H1 (cell line): ENCODE data around the gene LIG1. TPM values are rescaled to one million over a fixed set of nuclear protein-coding genes. Genes with fewer than 3 reads are reported as not detected.

Experiments used
- CHD1 ChIP-seq: IDR thresholded peaks from 2 replicates; pipeline ENCODE4 v1.6.1; 2012; ENCODE audit warnings: low read depth, low read length, improper control_type of control experiment
- CTCF ChIP-seq, 3 experiments: IDR thresholded peaks; 1 replicate in 2 of 3; 2 replicates in 1 of 3; pipeline versions ENCODE4 v1.5.1 to v1.6.1; 2011; ENCODE audit warnings: low read length in 3 of 3, mild to moderate bottlenecking in 3 of 3, inconsistent platforms in 2 of 3, low read depth in 1 of 3, moderate library complexity in 1 of 3; ENCODE audit not compliant: insufficient read depth in 1 of 3; ENCODE audit errors: control extremely low read depth in 1 of 3
- KDM1A ChIP-seq: fragments of 200-600, 300-600 bp; sonication (generic); IDR thresholded peaks from 2 replicates; pipeline ENCODE4 v1.7.1; 2016; ENCODE audit warnings: mild to moderate bottlenecking, low read length, borderline replicate concordance
- polyA plus RNA-seq, 7 experiments: library from polyadenylated mRNA; depleted of rRNA in 3 of 7; stranded (reverse) in 5 of 7; unstranded in 2 of 7; fragments of >200 nt in 5 of 7; fragments of 200-250 nt in 2 of 7; gene quantifications; 1 replicate in 5 of 7; 2 replicates in 1 of 7; 4 replicates in 1 of 7; pipeline versions ENCODE4 v1.2.1 to v1.2.3, GENCODE V29; 2011 to 2013; ENCODE audit warnings: missing spikeins in 2 of 7, mixed read lengths in 2 of 7
- total RNA-seq: library from RNA; stranded (reverse); fragmentation: NEBNext Ultra II Directional; extraction: Animal tissue kit (Norgen Biotek cat#: 25700); gene quantifications from 2 replicates; pipeline ENCODE4 v1.2.1, GENCODE V29; 2021

The LIG1 gene
- total and polyA plus RNA-seq, 2 of the 8 experiments (the other 6 are each of a cell fraction or from before 2014, with no cell fraction given) = 67.6 to 113 TPM

DNA sequence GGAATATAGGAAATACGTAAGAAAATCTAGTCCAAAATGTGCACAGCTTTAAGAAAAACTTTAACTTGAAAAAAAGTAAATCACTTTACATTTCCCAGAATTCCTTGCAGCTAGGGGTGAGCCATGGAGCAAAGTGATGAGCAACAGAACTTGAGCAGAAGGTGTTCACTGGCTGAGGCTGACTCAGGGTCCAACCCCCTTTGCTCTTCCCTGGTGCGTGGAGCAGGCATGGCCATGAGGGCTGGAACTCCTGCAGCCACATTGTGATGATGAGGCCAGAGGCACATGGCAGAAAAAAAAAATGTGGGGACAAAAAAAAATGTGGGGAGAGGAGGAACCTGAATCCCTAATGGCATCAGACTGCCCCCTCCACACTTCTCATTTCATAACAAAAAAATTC, 49.6 kb downstream of the LIG1 start (continued):
- TF ChIP-seq CTCF (IDR thresholded peaks at IDR 0.05; ENCODE audit: control extremely low read depth in 1 of 3, insufficient read depth in 1 of 3, low read depth in 1 of 3, low read length in 3 of 3) (no peak), CHD1 (no peak), KDM1A (no peak)
